ENCODE results near the gene WDR35. TPM values are rescaled to one million over a fixed set of nuclear protein-coding genes. Genes with fewer than 3 reads are reported as not detected.
"Not testable (repeated sequence)": the region's sequence is repeated elsewhere in the genome, so short reads cannot be mapped to it uniquely, and the experiment has no call there.

Gene WDR35
- total and polyA plus RNA-seq, 2 of the 4 experiments (the other 2 are of a cell fraction) = 3.4 to 8.1 TPM

- H2AK9ac ChIP-seq (replicated peaks; ENCODE audit: low read depth, low read length, poor library complexity); H3K4me1 ChIP-seq (ENCODE audit: control insufficient read depth, insufficient read depth, low read length); H4K5ac ChIP-seq (ENCODE audit: low read depth, low read length); H4K20me1 ChIP-seq (ENCODE audit: insufficient read depth, low read length); H2BK5ac ChIP-seq (ENCODE audit: low read depth, low read length, poor library complexity, severe bottlenecking); H3K56ac ChIP-seq (ENCODE audit: extremely low read depth, insufficient read depth, low read length); CTCF ChIA-PET; dilution Hi-C loops (cut with HindIII; ENCODE audit: low sequenced_read_pairs, unreplicated experiment); intact Hi-C loops (cut with micrococcal nuclease); H2BK120ac ChIP-seq (ENCODE audit: low read depth, low read length); H3K18ac ChIP-seq (ENCODE audit: low read depth, low read length); H3K23ac ChIP-seq (ENCODE audit: low read depth, low read length); H3K4me2 ChIP-seq (ENCODE audit: low read depth, low read length); DNase-seq; H4K8ac ChIP-seq (ENCODE audit: low read depth in 2 of 2, low read length in 2 of 2); H3K9me1 ChIP-seq (ENCODE audit: insufficient read depth, low read length); H2AFZ ChIP-seq (replicated peaks; ENCODE audit: low read length, poor library complexity); H2BK15ac ChIP-seq (ENCODE audit: low read depth, low read length); H3K4ac ChIP-seq (ENCODE audit: low read depth, low read length); H3K79me1 ChIP-seq (ENCODE audit: low read depth in 1 of 2, low read length in 2 of 2); BruUV-seq (replicated peaks); H4K91ac ChIP-seq (ENCODE audit: insufficient read depth, low read depth, low read length); H3K4me3 ChIP-seq (ENCODE audit: insufficient read depth, low read depth, low read length); H3K27ac ChIP-seq (ENCODE audit: insufficient read depth, low read length); H3K27me3 ChIP-seq (ENCODE audit: control insufficient read depth, insufficient read depth, low read length); H3K9ac ChIP-seq (ENCODE audit: low read depth, low read length); H3K9me3 ChIP-seq (ENCODE audit: control insufficient read depth, insufficient read depth, low read length); H2BK20ac ChIP-seq (ENCODE audit: low read depth, low read length); ATAC-seq (ENCODE audit: low read depth); H3K14ac ChIP-seq (replicated peaks; ENCODE audit: low read depth, low read length); POLR2A ChIA-PET (ENCODE audit: unreplicated experiment); in situ Hi-C loops (cut with MboI; ENCODE audit: low sequenced_read_pairs); H2AK5ac ChIP-seq (ENCODE audit: low read depth, low read length): not testable (repeated sequence)
- no CpG with 5 or more reads among the region's 1 CpG for WGBS, 2 experiments (ENCODE audit: extremely low coverage in 2 of 2, insufficient read length in 1 of 2)
- H3K36me3 ChIP-seq (ENCODE audit: control insufficient read depth, insufficient read depth, low read length) = peaks cover 13% of the 10 kb centered on the region
Observed at GRCh38 chr2:19927816-19928215, 62.1 kb downstream of the WDR35 start.

- ATAC-seq (ENCODE audit: low read depth); POLR2A ChIA-PET (ENCODE audit: unreplicated experiment); H2BK15ac ChIP-seq (ENCODE audit: low read depth, low read length); dilution Hi-C loops (cut with HindIII; ENCODE audit: low sequenced_read_pairs, unreplicated experiment); H3K9ac ChIP-seq (ENCODE audit: low read depth, low read length); H3K4me2 ChIP-seq (ENCODE audit: low read depth, low read length); H3K9me1 ChIP-seq (ENCODE audit: insufficient read depth, low read length); H3K18ac ChIP-seq (ENCODE audit: low read depth, low read length); H3K9me3 ChIP-seq (ENCODE audit: control insufficient read depth, insufficient read depth, low read length); H4K91ac ChIP-seq (ENCODE audit: insufficient read depth, low read depth, low read length); H3K36me3 ChIP-seq (ENCODE audit: control insufficient read depth, insufficient read depth, low read length); DNase-seq; H2AK9ac ChIP-seq (replicated peaks; ENCODE audit: low read depth, low read length, poor library complexity); H2BK5ac ChIP-seq (ENCODE audit: low read depth, low read length, poor library complexity, severe bottlenecking); H2AK5ac ChIP-seq (ENCODE audit: low read depth, low read length); H3K56ac ChIP-seq (ENCODE audit: extremely low read depth, insufficient read depth, low read length); H3K4ac ChIP-seq (ENCODE audit: low read depth, low read length); BruUV-seq (replicated peaks); H3K27ac ChIP-seq (ENCODE audit: insufficient read depth, low read length); H3K14ac ChIP-seq (replicated peaks; ENCODE audit: low read depth, low read length); in situ Hi-C loops (cut with MboI; ENCODE audit: low sequenced_read_pairs); H4K8ac ChIP-seq (ENCODE audit: low read depth in 2 of 2, low read length in 2 of 2); H3K23ac ChIP-seq (ENCODE audit: low read depth, low read length); H2AFZ ChIP-seq (replicated peaks; ENCODE audit: low read length, poor library complexity); H2BK120ac ChIP-seq (ENCODE audit: low read depth, low read length); H3K4me3 ChIP-seq (ENCODE audit: insufficient read depth, low read depth, low read length); H3K4me1 ChIP-seq (ENCODE audit: control insufficient read depth, insufficient read depth, low read length); H3K79me1 ChIP-seq (ENCODE audit: low read depth in 1 of 2, low read length in 2 of 2); H2BK20ac ChIP-seq (ENCODE audit: low read depth, low read length); H4K20me1 ChIP-seq (ENCODE audit: insufficient read depth, low read length); H4K5ac ChIP-seq (ENCODE audit: low read depth, low read length); H3K27me3 ChIP-seq (ENCODE audit: control insufficient read depth, insufficient read depth, low read length); intact Hi-C loops (cut with micrococcal nuclease); CTCF ChIA-PET: not testable (repeated sequence)
- 96% methylated on average over 3 of the region's 4 CpGs; no CpG with 5 or more reads in 1 of the 2 experiments for WGBS, 2 experiments (ENCODE audit: extremely low coverage in 2 of 2, insufficient read length in 1 of 2)
Observed at GRCh38 chr2:19924526-19924925, 65.4 kb downstream of the WDR35 start.
